Prostate gland (tissue), 2 donors: ENCODE measurements around the gene PICALM. TPM values are rescaled to one million over a fixed set of nuclear protein-coding genes. Genes with fewer than 3 reads are reported as not detected.

Experiments used
- DNase-seq: peaks from one replicate; pipeline ENCODE4 v3.0.0-alpha.2; 2019; ENCODE audit warnings: low spot score
- H3K27ac ChIP-seq, 2 donors: fragments of 200-600 bp; sonication (generic); 2 replicates each; pipeline ENCODE4 v1.5.1; 2017 to 2019
- H3K27me3 ChIP-seq: fragments of 200-600 bp; sonication (generic); replicated peaks from 2 replicates; pipeline ENCODE4 v1.5.1; 2019; ENCODE audit not compliant: insufficient read depth
- H3K36me3 ChIP-seq, 2 donors: fragments of 200-600 bp; sonication (generic); 1 replicate in 1 of 2; 2 replicates in 1 of 2; pipeline versions ENCODE4 v1.5.1 to v1.8.1; 2017 to 2019
- H3K4me1 ChIP-seq: fragments of 200-600 bp; sonication (generic); replicated peaks from 2 replicates; pipeline ENCODE4 v1.5.1; 2019
- H3K4me3 ChIP-seq, 2 donors: fragments of 200-600 bp; sonication (generic); 2 replicates each; pipeline ENCODE4 v1.5.1; 2017 to 2019
- H3K9me3 ChIP-seq: fragments of 200-600 bp; sonication (generic); 2 replicates; pipeline ENCODE4 v1.5.1; 2017
- CTCF ChIP-seq, 4 experiments: fragments of 200-600 bp in 2 of 4; fragments of 450-650 bp in 2 of 4; sonication (generic) in 2 of 4; IDR thresholded peaks; 1 replicate in 3 of 4; 2 replicates in 1 of 4; pipeline ENCODE4 v1.5.1; 2016 to 2019; ENCODE audit warnings: antibody characterized with exemption in 4 of 4, mild to moderate bottlenecking in 2 of 4, moderate library complexity in 2 of 4
- POLR2A ChIP-seq: fragments of 450-650 bp; IDR thresholded peaks from one replicate; pipeline ENCODE4 v1.6.1; 2016; ENCODE audit warnings: antibody characterized with exemption, mild to moderate bottlenecking
- POLR2AphosphoS5 ChIP-seq: sonication (generic); formaldehyde crosslinking; IDR thresholded peaks from one replicate; pipeline ENCODE4 v1.6.1; 2017; ENCODE audit warnings: antibody characterized with exemption
- WGBS: methylation state at CpG from one replicate; pipeline ENCODE4 v1.1.5; 2018; 5-methylcytosine and 5-hydroxymethylcytosine counted together
- intact Hi-C: fragments of 100-400 bp; cut with DNase I; formaldehyde crosslinking; loops from one replicate; pipeline ENCODE4 v1.14.2; 2022
- total RNA-seq, 2 donors: library from RNA; depleted of rRNA; stranded (reverse); fragments of >200 nt; gene quantifications; one replicate each; pipeline ENCODE4 v1.1.0, GENCODE V29; 2016

PICALM gene
- total RNA-seq, 2 donors from 2014 or later = 144 to 206 TPM

- no peak for TF ChIP-seq CTCF (IDR thresholded peaks at IDR 0.05)
- peak; percentile 41 for TF ChIP-seq POLR2AphosphoS5
- no peaks in the 10 kb centered on the region for H3K9me3 ChIP-seq
- H3K4me3 ChIP-seq = no peak overlapping the region
- WGBS = 65% methylated on average over 11 of the region's 11 CpGs
- no peak for DNase-seq
- peaks cover 4% of the 10 kb centered on the region for H3K4me1 ChIP-seq
- intact Hi-C loops = loop anchor here (10.0 kb wide), 1 partner anchor 117 kb away; no protein-coding TSS in a partner anchor
- no peaks in the 10 kb centered on the region for H3K36me3 ChIP-seq
- H3K27ac ChIP-seq = peak overlapping the region; percentile 19 to 95
- no peaks in the 10 kb centered on the region for H3K27me3 ChIP-seq
Observed at GRCh38 chr11:86061483-86062205, 7.2 kb downstream of the PICALM start.

GRCh38 chr11:86060544-86060943, 8.3 kb downstream of the PICALM start:
- Histone ChIP-seq H3K4me3 (no peak overlapping the region), H3K9me3 (no peaks in the 10 kb centered on the region), H3K36me3 (no peaks in the 10 kb centered on the region), H3K4me1 (peaks cover 4% of the 10 kb centered on the region), H3K27ac (no peak overlapping the region), H3K27me3 (no peaks in the 10 kb centered on the region)
- TF ChIP-seq POLR2AphosphoS5 = no peak
- TF ChIP-seq POLR2A = no peak
- no peak for TF ChIP-seq CTCF (IDR thresholded peaks at IDR 0.05)
- intact Hi-C loops = loop anchor here (10.0 kb wide), 1 partner anchor 116 kb away; no protein-coding TSS in a partner anchor
- no peak for DNase-seq

GRCh38 chr11:86058360-86058759, 10.5 kb downstream of the PICALM start:
- intact Hi-C loops = no loop called here
- H3K27me3 ChIP-seq = no peaks in the 10 kb centered on the region
- H3K9me3 ChIP-seq = no peaks in the 10 kb centered on the region
- H3K4me3 ChIP-seq = no peak overlapping the region
- no peak for DNase-seq
- TF ChIP-seq POLR2AphosphoS5 (no peak), CTCF (IDR thresholded peaks at IDR 0.05) (no peak)
- H3K36me3 ChIP-seq = no peaks in the 10 kb centered on the region
- peaks cover 4% of the 10 kb centered on the region for H3K4me1 ChIP-seq
- no peak overlapping the region for H3K27ac ChIP-seq

- Histone ChIP-seq H3K36me3 (no peaks in the 10 kb centered on the region), H3K4me3 (no peak overlapping the region), H3K27ac (no peak overlapping the region), H3K9me3 (no peaks in the 10 kb centered on the region), H3K4me1 (peaks cover 5% of the 10 kb centered on the region), H3K27me3 (no peaks in the 10 kb centered on the region)
- no peak for DNase-seq
- 88% methylated on average over 1 of the region's 1 CpG for WGBS
- TF ChIP-seq CTCF (IDR thresholded peaks at IDR 0.05) = peak in 1 of 4 experiments; percentile 7
- TF ChIP-seq POLR2AphosphoS5 = no peak
- intact Hi-C loops = no loop called here
Observed at GRCh38 chr11:86056351-86056854, 12.5 kb downstream of the PICALM start.
